WTC11 (cell line): Measurements from ENCODE around the gene STPG2. TPM values are rescaled to one million over a fixed set of nuclear protein-coding genes. Genes with fewer than 3 reads are reported as not detected.

Source experiments
- ATAC-seq: fragments of 200-7000 bp; cut with Tn5 transposase; 2 replicates; pipeline ENCODE4 v1.10.0; 2021; ENCODE audit warnings: mild to moderate bottlenecking, moderate library complexity
- Bru-seq: library from RNA; stranded (reverse); fragments of 400-500 nt; gene quantifications from one replicate; lab custom pipeline; 2021; lab: Mats Ljungman, UMichigan
- CTCF ChIA-PET: fragments of 300-600 bp; sonication (Branson Sonifier 250); formaldehyde crosslinking; loops from one replicate; lab custom pipeline; 2021; ENCODE audit warnings: antibody characterized with exemption; lab: Charles Lee
- POLR2A ChIA-PET: fragments of 350-600 bp; sonication (Branson Sonifier 250); formaldehyde crosslinking; loops from one replicate; lab custom pipeline; 2021; ENCODE audit warnings: antibody characterized with exemption; lab: Charles Lee
- DNase-seq: peaks from one replicate; pipeline ENCODE4 v3.0.0; 2021; ENCODE audit warnings: low spot score
- H3K27ac Mint-ChIP-seq: 2 replicates; pipeline ENCODE4 v1.8.0; 2021; ENCODE audit warnings: mixed read lengths
- H3K27me3 Mint-ChIP-seq: 2 replicates; pipeline ENCODE4 v1.8.0; 2021; ENCODE audit warnings: low read depth, mild to moderate bottlenecking, moderate library complexity, mixed read lengths
- H3K36me3 Mint-ChIP-seq: 2 replicates; pipeline ENCODE4 v1.8.0; 2021; ENCODE audit warnings: mixed read lengths
- H3K4me1 Mint-ChIP-seq: 2 replicates; pipeline ENCODE4 v1.8.0; 2022; ENCODE audit warnings: mixed read lengths
- H3K4me3 Mint-ChIP-seq: 2 replicates; pipeline ENCODE4 v1.8.0; 2021; ENCODE audit warnings: mild to moderate bottlenecking, moderate library complexity, mixed read lengths
- H3K9me3 Mint-ChIP-seq: 2 replicates; pipeline ENCODE4 v1.8.0; 2021; ENCODE audit warnings: mixed read lengths
- ATF2 ChIP-seq: sonication (generic); formaldehyde crosslinking; IDR thresholded peaks from 2 replicates; pipeline ENCODE4 v1.8.1; 2022; ENCODE audit warnings: low read depth, missing genetic modification reagents, borderline replicate concordance
- E2F1 ChIP-seq: sonication (generic); formaldehyde crosslinking; IDR thresholded peaks from 2 replicates; pipeline ENCODE4 v1.8.0; 2022; ENCODE audit warnings: mild to moderate bottlenecking, missing genetic modification reagents
- E2F5 ChIP-seq: sonication (generic); formaldehyde crosslinking; IDR thresholded peaks from 2 replicates; pipeline ENCODE4 v1.8.1; 2022; ENCODE audit warnings: mild to moderate bottlenecking, moderate library complexity, missing genetic modification reagents
- FOXK1 ChIP-seq: sonication (generic); formaldehyde crosslinking; IDR thresholded peaks from 2 replicates; pipeline ENCODE4 v1.8.0; 2022; ENCODE audit warnings: mild to moderate bottlenecking, moderate library complexity, missing genetic modification reagents
- FOXP4 ChIP-seq: sonication (generic); formaldehyde crosslinking; IDR thresholded peaks from 2 replicates; pipeline ENCODE4 v1.8.0; 2022; ENCODE audit warnings: mild to moderate bottlenecking, missing genetic modification reagents
- GTF2I ChIP-seq: fragments of 250-450 bp; sonication (Bioruptor Pico); conservative IDR thresholded peaks from 2 replicates; pipeline ENCODE4 v1.4.0; 2021; ENCODE audit warnings: mild to moderate bottlenecking
- MYBL2 ChIP-seq: sonication (generic); formaldehyde crosslinking; IDR thresholded peaks from 2 replicates; pipeline ENCODE4 v1.8.1; 2023; ENCODE audit warnings: mild to moderate bottlenecking, moderate library complexity, missing genetic modification reagents
- NR2C2 ChIP-seq: sonication (generic); formaldehyde crosslinking; IDR thresholded peaks from 2 replicates; pipeline ENCODE4 v1.8.0; 2022; ENCODE audit warnings: mild to moderate bottlenecking, missing genetic modification reagents
- SMAD3 ChIP-seq: sonication (generic); formaldehyde crosslinking; IDR thresholded peaks from 2 replicates; pipeline ENCODE4 v1.8.0; 2022; ENCODE audit warnings: missing genetic modification reagents, mild to moderate bottlenecking, borderline replicate concordance
- SP1 ChIP-seq: sonication (generic); formaldehyde crosslinking; conservative IDR thresholded peaks from 2 replicates; pipeline ENCODE4 v1.8.1; 2022; ENCODE audit warnings: missing genetic modification reagents
- ZNF219 ChIP-seq: sonication (generic); formaldehyde crosslinking; IDR thresholded peaks from 2 replicates; pipeline ENCODE4 v1.8.0; 2023; ENCODE audit warnings: missing genetic modification reagents, mild to moderate bottlenecking, borderline replicate concordance
- long read RNA-seq, 3 experiments: library from RNA in 1 of 3; library from capped mRNA in 1 of 3; library from polyadenylated mRNA in 1 of 3; unstranded in 2 of 3; stranded (forward) in 1 of 3; transcript quantifications; one replicate each; pipeline ENCODE4 v2.0.0, GENCODE V29; 2021
- total RNA-seq: library from RNA; stranded (reverse); gene quantifications from 3 replicates; pipeline ENCODE4 v1.2.3, GENCODE V29; 2021
- TF ChIP-seq, protein P1 (sequence below): sonication (generic); formaldehyde crosslinking; IDR thresholded peaks from 2 replicates; pipeline ENCODE4 v1.8.1; 2023; ENCODE audit warnings: mild to moderate bottlenecking, moderate library complexity, missing genetic modification reagents
- TF ChIP-seq, protein P2 (sequence below): sonication (generic); formaldehyde crosslinking; IDR thresholded peaks from 2 replicates; pipeline ENCODE4 v1.8.1; 2022; ENCODE audit warnings: missing genetic modification reagents, borderline replicate concordance
- TF ChIP-seq, protein P3 (sequence below): fragments of 200-600 bp; IDR thresholded peaks from 2 replicates; pipeline ENCODE4 v1.8.0; 2022; ENCODE audit warnings: antibody characterized with exemption
- TF ChIP-seq, protein P4 (sequence below): sonication (generic); formaldehyde crosslinking; conservative IDR thresholded peaks from 2 replicates; pipeline ENCODE4 v1.8.1; 2023; ENCODE audit warnings: mild to moderate bottlenecking, low read depth, missing genetic modification reagents, moderate library complexity
- TF ChIP-seq, protein P5 (sequence below): sonication (generic); formaldehyde crosslinking; IDR thresholded peaks from 2 replicates; pipeline ENCODE4 v1.8.0; 2022; ENCODE audit warnings: mild to moderate bottlenecking, missing genetic modification reagents

Gene STPG2
- total RNA-seq (0.17 to 0.39 TPM (median 0.18 TPM) in 3 replicates), Bru-seq, nascent RNA (percentile 29 among the genes with signal in this experiment)
- long read RNA-seq, experiment 1, partial matches to known transcripts, result 0 of 2 reads
- long read RNA-seq, experiment 1, other reads (novel, unspliced or antisense), result 2 of 2 reads
- long read RNA-seq, experiment 2, result 0 reads
- long read RNA-seq, experiment 3, partial matches to known transcripts, result 0 of 3 reads
- long read RNA-seq, experiment 3, other reads (novel, unspliced or antisense), result 3 of 3 reads

DNA sequence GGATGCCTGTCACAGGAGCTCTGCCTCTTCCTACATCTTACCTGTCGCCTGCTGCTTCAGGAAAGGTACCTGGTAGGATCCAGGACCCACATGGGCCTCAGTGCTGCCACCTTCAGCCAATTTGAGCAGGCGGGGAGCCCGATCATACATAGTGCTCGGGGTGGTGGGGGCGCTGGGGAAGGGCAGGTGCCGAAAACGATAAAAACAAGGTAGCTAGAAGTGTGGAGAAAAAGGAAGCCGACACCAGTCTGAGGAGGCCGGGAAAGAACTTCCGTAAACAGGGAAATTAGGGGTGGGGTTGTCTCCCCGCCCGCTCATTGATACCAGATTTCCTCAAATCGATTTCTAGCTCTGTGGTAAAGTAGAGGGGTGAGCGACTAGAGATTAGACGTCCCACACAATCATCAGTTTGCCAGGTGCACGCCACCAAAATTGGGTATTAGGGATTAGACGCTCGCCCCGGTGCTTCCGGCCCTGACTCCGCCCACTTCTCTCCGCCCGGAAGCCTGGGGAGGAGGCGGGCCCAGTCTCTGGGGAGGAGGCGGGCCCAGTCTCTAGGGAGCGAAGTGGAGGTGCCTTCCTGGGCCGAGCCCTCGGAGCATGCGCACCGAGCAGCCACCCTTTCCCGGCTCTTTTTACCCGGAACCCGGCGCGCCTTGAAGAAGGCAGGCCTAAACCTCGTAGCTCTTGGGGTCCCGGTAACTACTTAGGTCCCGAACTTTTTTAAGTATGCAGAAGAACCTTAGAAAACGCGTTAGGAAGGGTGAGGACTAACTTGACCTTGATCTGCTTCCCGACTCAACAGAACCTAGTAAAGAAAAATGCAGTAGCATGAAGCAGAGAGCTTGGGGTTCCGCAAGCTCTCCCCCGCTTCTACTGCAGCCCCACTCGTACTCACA lies at the start of gene STPG2:
TSS of gene STPG2 (minus strand) at position 476 of the 899 bp plus-strand sequence.
- Mint-ChIP-seq H3K9me3 (no peaks in the 10 kb centered on the region), H3K27ac (peak within 1 kb of the TSS; percentile 98), H3K4me3 (peak within 1 kb of the TSS; percentile 92), H3K27me3 (no peaks in the 10 kb centered on the region), H3K36me3 (no peaks in the 10 kb centered on the region), H3K4me1 (peaks cover 22% of the 10 kb centered on the region)
- ChIA-PET POLR2A (interaction anchor here (1.2 to 1.9 kb wide), 3 partner anchors 30 to 852 kb away, joined by 3 to 10 read pairs (median 7); partner anchors contain the start of genes METAP1 and RAP1GDS1), CTCF (interaction anchor here (0.6 to 2.6 kb wide), 26 partner anchors 10 to 1319 kb away, joined by 3 to 31 read pairs (median 4); partner anchors contain the start of genes RAP1GDS1 and TSPAN5)
- TF ChIP-seq, protein P1, sequence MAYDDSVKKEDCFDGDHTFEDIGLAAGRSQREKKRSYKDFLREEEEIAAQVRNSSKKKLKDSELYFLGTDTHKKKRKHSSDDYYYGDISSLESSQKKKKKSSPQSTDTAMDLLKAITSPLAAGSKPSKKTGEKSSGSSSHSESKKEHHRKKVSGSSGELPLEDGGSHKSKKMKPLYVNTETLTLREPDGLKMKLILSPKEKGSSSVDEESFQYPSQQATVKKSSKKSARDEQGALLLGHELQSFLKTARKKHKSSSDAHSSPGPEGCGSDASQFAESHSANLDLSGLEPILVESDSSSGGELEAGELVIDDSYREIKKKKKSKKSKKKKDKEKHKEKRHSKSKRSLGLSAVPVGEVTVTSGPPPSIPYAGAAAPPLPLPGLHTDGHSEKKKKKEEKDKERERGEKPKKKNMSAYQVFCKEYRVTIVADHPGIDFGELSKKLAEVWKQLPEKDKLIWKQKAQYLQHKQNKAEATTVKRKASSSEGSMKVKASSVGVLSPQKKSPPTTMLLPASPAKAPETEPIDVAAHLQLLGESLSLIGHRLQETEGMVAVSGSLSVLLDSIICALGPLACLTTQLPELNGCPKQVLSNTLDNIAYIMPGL (CRISPR knock-in tag), result peak; percentile 72
- TF ChIP-seq SMAD3 (CRISPR knock-in tag), result no peak
- TF ChIP-seq E2F5 (CRISPR knock-in tag), result no peak
- no peak for TF ChIP-seq GTF2I (CRISPR knock-in tag)
- TF ChIP-seq ZNF219, result no peak
- no peak for TF ChIP-seq E2F1 (CRISPR knock-in tag)
- TF ChIP-seq, protein P2, sequence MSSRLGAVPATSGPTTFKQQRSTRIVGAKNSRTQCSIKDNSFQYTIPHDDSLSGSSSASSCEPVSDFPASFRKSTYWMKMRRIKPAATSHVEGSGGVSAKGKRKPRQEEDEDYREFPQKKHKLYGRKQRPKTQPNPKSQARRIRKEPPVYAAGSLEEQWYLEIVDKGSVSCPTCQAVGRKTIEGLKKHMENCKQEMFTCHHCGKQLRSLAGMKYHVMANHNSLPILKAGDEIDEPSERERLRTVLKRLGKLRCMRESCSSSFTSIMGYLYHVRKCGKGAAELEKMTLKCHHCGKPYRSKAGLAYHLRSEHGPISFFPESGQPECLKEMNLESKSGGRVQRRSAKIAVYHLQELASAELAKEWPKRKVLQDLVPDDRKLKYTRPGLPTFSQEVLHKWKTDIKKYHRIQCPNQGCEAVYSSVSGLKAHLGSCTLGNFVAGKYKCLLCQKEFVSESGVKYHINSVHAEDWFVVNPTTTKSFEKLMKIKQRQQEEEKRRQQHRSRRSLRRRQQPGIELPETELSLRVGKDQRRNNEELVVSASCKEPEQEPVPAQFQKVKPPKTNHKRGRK (CRISPR knock-in tag), result no peak
- TF ChIP-seq SP1 (CRISPR knock-in tag), result peak; percentile 50; the same call in 1 of the 2 replicates
- TF ChIP-seq, protein P3, sequence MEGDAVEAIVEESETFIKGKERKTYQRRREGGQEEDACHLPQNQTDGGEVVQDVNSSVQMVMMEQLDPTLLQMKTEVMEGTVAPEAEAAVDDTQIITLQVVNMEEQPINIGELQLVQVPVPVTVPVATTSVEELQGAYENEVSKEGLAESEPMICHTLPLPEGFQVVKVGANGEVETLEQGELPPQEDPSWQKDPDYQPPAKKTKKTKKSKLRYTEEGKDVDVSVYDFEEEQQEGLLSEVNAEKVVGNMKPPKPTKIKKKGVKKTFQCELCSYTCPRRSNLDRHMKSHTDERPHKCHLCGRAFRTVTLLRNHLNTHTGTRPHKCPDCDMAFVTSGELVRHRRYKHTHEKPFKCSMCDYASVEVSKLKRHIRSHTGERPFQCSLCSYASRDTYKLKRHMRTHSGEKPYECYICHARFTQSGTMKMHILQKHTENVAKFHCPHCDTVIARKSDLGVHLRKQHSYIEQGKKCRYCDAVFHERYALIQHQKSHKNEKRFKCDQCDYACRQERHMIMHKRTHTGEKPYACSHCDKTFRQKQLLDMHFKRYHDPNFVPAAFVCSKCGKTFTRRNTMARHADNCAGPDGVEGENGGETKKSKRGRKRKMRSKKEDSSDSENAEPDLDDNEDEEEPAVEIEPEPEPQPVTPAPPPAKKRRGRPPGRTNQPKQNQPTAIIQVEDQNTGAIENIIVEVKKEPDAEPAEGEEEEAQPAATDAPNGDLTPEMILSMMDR, result peak; percentile 52
- TF ChIP-seq FOXP4 (CRISPR knock-in tag), result no peak
- TF ChIP-seq ATF2 (CRISPR knock-in tag), result no peak
- TF ChIP-seq NR2C2 (CRISPR knock-in tag), result no peak
- TF ChIP-seq, protein P4, sequence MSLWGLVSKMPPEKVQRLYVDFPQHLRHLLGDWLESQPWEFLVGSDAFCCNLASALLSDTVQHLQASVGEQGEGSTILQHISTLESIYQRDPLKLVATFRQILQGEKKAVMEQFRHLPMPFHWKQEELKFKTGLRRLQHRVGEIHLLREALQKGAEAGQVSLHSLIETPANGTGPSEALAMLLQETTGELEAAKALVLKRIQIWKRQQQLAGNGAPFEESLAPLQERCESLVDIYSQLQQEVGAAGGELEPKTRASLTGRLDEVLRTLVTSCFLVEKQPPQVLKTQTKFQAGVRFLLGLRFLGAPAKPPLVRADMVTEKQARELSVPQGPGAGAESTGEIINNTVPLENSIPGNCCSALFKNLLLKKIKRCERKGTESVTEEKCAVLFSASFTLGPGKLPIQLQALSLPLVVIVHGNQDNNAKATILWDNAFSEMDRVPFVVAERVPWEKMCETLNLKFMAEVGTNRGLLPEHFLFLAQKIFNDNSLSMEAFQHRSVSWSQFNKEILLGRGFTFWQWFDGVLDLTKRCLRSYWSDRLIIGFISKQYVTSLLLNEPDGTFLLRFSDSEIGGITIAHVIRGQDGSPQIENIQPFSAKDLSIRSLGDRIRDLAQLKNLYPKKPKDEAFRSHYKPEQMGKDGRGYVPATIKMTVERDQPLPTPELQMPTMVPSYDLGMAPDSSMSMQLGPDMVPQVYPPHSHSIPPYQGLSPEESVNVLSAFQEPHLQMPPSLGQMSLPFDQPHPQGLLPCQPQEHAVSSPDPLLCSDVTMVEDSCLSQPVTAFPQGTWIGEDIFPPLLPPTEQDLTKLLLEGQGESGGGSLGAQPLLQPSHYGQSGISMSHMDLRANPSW (CRISPR knock-in tag), result no peak
- peak; percentile 51; the same call in 1 of the 2 replicates for TF ChIP-seq FOXK1
- 0 out of 2 replicates have a peak, but pooled peaks have one; percentile 29 for TF ChIP-seq MYBL2 (CRISPR knock-in tag)
- TF ChIP-seq, protein P5, sequence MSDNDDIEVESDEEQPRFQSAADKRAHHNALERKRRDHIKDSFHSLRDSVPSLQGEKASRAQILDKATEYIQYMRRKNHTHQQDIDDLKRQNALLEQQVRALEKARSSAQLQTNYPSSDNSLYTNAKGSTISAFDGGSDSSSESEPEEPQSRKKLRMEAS (CRISPR knock-in tag), result peak; percentile 50; the same call in 1 of the 2 replicates
- peak; percentile 97 for ATAC-seq
- peak; percentile 95 for DNase-seq
